ENCODE measurements around the gene STT3B. TPM values are rescaled to one million over a fixed set of nuclear protein-coding genes. Genes with fewer than 3 reads are reported as not detected.
A peak's percentile ranks its signal among the peaks of the same experiment; 100 is the strongest.

The STT3B gene
- total and polyA plus RNA-seq, 12 donors, result 37.7 to 113 (median 92.3) TPM

DNA sequence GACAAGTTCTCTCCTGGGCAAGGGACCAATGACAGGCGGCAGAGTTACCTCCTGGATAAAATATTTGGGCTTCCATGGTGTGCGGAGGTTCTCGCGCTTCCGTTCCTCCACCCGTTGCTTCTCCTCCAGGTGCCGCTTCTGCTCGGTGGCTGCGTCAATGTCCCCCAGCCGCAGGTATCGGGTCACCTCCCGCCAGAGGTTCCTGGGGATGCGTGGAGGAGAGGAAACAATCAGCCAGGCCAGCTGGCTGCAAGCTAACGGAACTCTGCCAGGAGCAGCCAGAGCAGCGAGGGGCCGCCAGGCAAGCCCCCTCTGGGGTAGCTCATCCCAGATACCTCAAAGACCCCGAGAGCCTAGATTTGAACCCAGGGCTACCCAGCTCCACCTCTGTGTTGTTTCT lies 131.3 kb downstream of the STT3B start:
- WGBS, 2 donors, result 98 to 99% methylated on average over 17 of the region's 17 CpGs
- DNase-seq (no peak), ATAC-seq (no peak)
- Histone ChIP-seq H3K4me3 (no peak overlapping the region), H3K9me3 (no peaks in the 10 kb centered on the region), H3K27ac (no peak overlapping the region), H3K4me1 (peaks cover 0 to 11% (median 0%) of the 10 kb centered on the region in 9 donors), H3K36me3 (peaks cover 0 to 12% (median 0%) of the 10 kb centered on the region in 9 donors), H3K27me3 (no peaks in the 10 kb centered on the region)
- no peak for TF ChIP-seq CTCF (IDR thresholded peaks at IDR 0.05)
- intact Hi-C loops (cut with DNase I), result no loop called here

DNA sequence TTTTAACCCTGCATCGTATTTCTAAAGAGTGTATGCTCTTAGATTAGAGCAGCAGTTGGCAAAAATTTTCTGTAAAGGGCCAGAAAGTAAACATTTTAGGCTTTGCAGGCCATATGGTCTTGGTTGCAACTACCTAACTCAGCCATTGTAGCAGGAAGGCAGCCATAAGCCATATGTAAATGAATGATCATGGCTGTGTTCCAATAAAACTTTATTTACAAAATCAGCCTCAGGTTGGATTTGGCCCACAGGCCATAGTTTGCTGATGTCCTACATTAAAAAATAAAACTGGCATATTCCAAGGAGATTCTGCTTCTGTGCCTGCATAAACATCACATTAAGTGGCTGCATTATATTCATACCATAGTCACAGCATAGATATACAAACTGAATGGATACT lies 134.9 kb downstream of the STT3B start:
- 91 to 99% methylated on average over 1 of the region's 1 CpG for WGBS, 2 donors
- H3K4me1 ChIP-seq, result peaks cover 0 to 21% (median 0%) of the 10 kb centered on the region in 9 donors
- no peak for ATAC-seq

DNA sequence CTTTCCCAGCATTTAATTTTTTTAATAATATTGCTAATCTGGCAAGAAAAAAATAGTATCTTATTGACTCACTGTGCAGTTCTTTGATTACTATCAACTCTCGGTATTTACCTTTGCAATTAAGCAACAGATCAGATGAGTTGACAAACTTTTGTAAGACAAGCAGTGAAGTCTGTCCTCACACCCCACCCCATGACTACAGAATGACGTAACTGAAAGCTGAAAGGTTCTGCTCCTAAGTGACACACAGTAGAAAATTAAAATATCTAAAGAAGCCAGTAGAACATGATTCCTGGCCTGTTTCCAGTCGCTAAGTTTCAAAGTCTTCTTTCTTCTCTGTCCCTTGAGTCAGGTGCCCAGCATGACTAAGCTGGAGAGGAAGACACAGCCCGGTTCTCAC lies 135.5 kb downstream of the STT3B start:
- peaks cover 0 to 12% (median 0%) of the 10 kb centered on the region in 9 donors for H3K36me3 ChIP-seq
- no peaks in the 10 kb centered on the region for H3K9me3 ChIP-seq
- H3K27ac ChIP-seq, result no peak overlapping the region
- 96% methylated on average over 4 of the region's 4 CpGs for WGBS, 2 donors
- peaks cover 0 to 21% (median 0%) of the 10 kb centered on the region in 9 donors for H3K4me1 ChIP-seq
- no peak overlapping the region for H3K4me3 ChIP-seq
- TF ChIP-seq CTCF (IDR thresholded peaks at IDR 0.05), result no peak
- DNase-seq (no peak), ATAC-seq (no peak)
- no peaks in the 10 kb centered on the region for H3K27me3 ChIP-seq
- intact Hi-C loops (cut with DNase I), result loop anchor here in 1 of 10 donors (5.0 kb wide), 1 partner anchor 36 kb away; no protein-coding TSS in a partner anchor

More for the DNA sequence above, 134.9 kb downstream of the STT3B start:
- no peak for DNase-seq
- Histone ChIP-seq H3K27ac (no peak overlapping the region), H3K27me3 (no peaks in the 10 kb centered on the region), H3K36me3 (peaks cover 0 to 12% (median 0%) of the 10 kb centered on the region in 9 donors), H3K9me3 (no peaks in the 10 kb centered on the region), H3K4me3 (no peak overlapping the region)
- intact Hi-C loops (cut with DNase I), result loop anchor here in 1 of 10 donors (5.0 kb wide), 1 partner anchor 35 kb away; no protein-coding TSS in a partner anchor
- no peak for TF ChIP-seq CTCF (IDR thresholded peaks at IDR 0.05)

- H3K27ac ChIP-seq, result no peak overlapping the region
- WGBS, 2 donors, result 87 to 96% methylated on average over 1 of the region's 1 CpG
- no peaks in the 10 kb centered on the region for H3K27me3 ChIP-seq
- intact Hi-C loops (cut with DNase I), result no loop called here
- no peak overlapping the region for H3K4me3 ChIP-seq
- no peaks in the 10 kb centered on the region for H3K9me3 ChIP-seq
- peaks cover 0 to 12% (median 0%) of the 10 kb centered on the region in 9 donors for H3K36me3 ChIP-seq
- TF ChIP-seq CTCF (IDR thresholded peaks at IDR 0.05), result no peak
- H3K4me1 ChIP-seq, result peaks cover 0 to 21% (median 0%) of the 10 kb centered on the region in 9 donors
- no peak for DNase-seq
- ATAC-seq, result peak in 3 of 8 donors; percentile 37 to 54 (median 48)
Measured at GRCh38 chr3:31670136-31670535, 137.4 kb downstream of the STT3B start.
